Astrocyte of the cerebellum (primary cell): ENCODE results near the gene PIK3CD.

ENCODE experiments used
- DNase-seq: peaks from one replicate; pipeline ENCODE4 v3.0.0-alpha.2; 2011; ENCODE audit warnings: low read depth
- H3K4me3 ChIP-seq: 2 replicates; pipeline ENCODE4 v1.5.1; 2011; ENCODE audit warnings: mild to moderate bottlenecking, low read depth, low read length, moderate library complexity
- CTCF ChIP-seq: IDR thresholded peaks from 2 replicates; pipeline ENCODE4 v1.5.1; 2012; ENCODE audit warnings: low read length, low read depth, moderate library complexity, mild to moderate bottlenecking; ENCODE audit errors: missing control alignments
- in situ Hi-C: cut with HindIII; loops from 2 replicates; pipeline ENCODE4 v1.10.0; 2017; ENCODE audit warnings: low sequenced_read_pairs

PIK3CD gene

DNA sequence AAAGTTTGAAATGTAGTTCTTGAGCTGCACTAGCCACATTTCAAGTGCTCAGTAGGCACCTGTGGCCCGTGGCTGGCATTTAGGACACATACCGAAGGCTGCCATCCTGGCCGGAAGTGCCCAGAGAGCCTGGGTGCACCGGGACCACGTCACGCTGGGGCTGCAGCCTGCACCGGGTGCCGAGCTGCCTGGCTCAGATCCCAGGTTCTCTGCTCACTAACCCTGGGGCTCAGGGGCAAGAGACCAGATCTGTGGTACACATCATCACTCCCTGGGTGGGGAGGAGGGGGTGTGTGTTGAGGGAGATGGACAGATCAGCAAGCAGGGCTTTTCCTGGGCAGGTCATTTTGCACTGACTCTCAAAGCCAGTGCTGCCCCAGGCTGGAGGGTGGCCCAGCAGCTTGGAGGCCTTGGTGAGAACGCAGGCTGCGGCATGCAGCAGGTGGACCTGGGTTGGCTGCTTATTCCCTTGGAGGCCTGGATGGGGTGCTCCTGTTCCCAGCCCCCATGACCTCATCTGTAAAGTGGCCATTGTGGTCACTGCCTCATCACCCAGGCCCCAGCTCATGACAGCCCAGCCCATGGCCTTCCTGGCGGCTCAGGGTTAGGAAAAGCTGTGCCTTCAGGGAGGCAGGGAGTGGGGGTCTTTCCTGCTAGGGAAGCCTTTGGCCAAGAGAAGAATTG lies 39.2 kb upstream of the PIK3CD start:
- no peak for DNase-seq
- in situ Hi-C loops, result no loop called here
- no peak for TF ChIP-seq CTCF
- H3K4me3 ChIP-seq, result no peak overlapping the region

GRCh38 chr1:9612871-9613624 lies 38.5 kb upstream of the PIK3CD start:
- no peak for TF ChIP-seq CTCF
- no peak for DNase-seq
- in situ Hi-C loops, result no loop called here
- no peak overlapping the region for H3K4me3 ChIP-seq

GRCh38 chr1:9613625-9614299 lies 37.8 kb upstream of the PIK3CD start:
- H3K4me3 ChIP-seq, result no peak overlapping the region
- TF ChIP-seq CTCF, result no peak
- in situ Hi-C loops, result no loop called here
- DNase-seq, result no peak

GRCh38 chr1:9615316-9616063 lies 36.0 kb upstream of the PIK3CD start:
- peak; percentile 84 for TF ChIP-seq CTCF
- in situ Hi-C loops, result no loop called here
- no peak for DNase-seq
- H3K4me3 ChIP-seq, result no peak overlapping the region

GRCh38 chr1:9618909-9619679 lies 32.4 kb upstream of the PIK3CD start:
- in situ Hi-C loops, result no loop called here
- no peak for TF ChIP-seq CTCF
- no peak overlapping the region for H3K4me3 ChIP-seq
- no peak for DNase-seq
